ENCODE data around the gene MSLN.
A peak's percentile ranks its signal among the peaks of the same experiment; 100 is the strongest.

The MSLN gene

DNA sequence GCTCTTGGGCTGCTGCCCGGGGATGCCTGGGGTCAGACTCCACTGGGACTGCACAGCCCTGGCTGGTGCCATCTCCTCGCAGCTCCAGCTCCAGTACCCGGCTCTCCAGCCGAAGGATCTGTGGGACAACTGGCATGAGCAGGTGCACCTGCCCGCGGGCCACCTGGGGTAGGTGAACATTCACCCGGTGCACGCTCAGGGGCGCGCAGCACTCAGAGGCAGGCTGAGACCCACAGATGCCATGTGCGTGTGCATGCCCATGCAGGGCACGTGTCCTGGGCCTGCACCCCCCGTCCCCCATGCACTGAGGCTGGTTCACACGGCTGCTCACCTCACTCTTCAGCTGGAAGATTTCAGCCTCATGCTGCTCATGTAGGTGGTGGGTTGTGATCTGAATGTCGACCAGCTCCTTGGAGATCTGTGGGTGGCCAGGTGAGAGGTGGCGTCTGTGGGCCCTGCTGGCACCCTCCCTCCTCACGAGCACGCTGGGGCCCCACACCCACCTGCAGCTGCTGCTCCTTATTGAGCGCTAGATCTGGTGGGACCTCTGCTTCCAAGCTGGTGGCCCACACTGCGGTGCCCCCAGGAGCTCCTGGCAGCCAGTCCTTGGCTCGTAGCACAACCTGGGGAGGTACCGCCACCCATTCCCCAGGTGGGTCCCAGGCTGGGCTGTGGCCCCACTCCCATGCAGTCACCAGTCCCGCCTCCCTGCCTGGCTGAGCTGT is 34.9 kb upstream of the MSLN start:
- no peak overlapping the region for H3K27ac ChIP-seq (ENCODE audit: low read length)
- H3K27me3 ChIP-seq (ENCODE audit: insufficient read depth, low read length) = peaks cover 25% of the 10 kb centered on the region
- no peaks in the 10 kb centered on the region for H3K9me3 ChIP-seq (ENCODE audit: insufficient read depth, low read depth, low read length)
- H3K4me1 ChIP-seq (ENCODE audit: insufficient read depth, low read length) = no peaks in the 10 kb centered on the region
- H3K9ac ChIP-seq (ENCODE audit: low read depth, low read length) = no peak overlapping the region
- H3K4me3 ChIP-seq (ENCODE audit: low read length) = no peak overlapping the region
- H3K36me3 ChIP-seq (ENCODE audit: insufficient read depth, low read depth, low read length) = no peaks in the 10 kb centered on the region

GRCh38 chr16:726188-726437 is 34.4 kb upstream of the MSLN start:
- Histone ChIP-seq H3K4me3 (ENCODE audit: low read length) (peak overlapping the region; percentile 60; the same call in 1 of the 2 replicates), H3K9ac (ENCODE audit: low read depth, low read length) (no peak overlapping the region), H3K9me3 (ENCODE audit: insufficient read depth, low read depth, low read length) (no peaks in the 10 kb centered on the region), H3K4me1 (ENCODE audit: insufficient read depth, low read length) (no peaks in the 10 kb centered on the region), H3K27ac (ENCODE audit: low read length) (no peak overlapping the region), H3K27me3 (ENCODE audit: insufficient read depth, low read length) (peaks cover 25% of the 10 kb centered on the region), H3K36me3 (ENCODE audit: insufficient read depth, low read depth, low read length) (no peaks in the 10 kb centered on the region)

DNA sequence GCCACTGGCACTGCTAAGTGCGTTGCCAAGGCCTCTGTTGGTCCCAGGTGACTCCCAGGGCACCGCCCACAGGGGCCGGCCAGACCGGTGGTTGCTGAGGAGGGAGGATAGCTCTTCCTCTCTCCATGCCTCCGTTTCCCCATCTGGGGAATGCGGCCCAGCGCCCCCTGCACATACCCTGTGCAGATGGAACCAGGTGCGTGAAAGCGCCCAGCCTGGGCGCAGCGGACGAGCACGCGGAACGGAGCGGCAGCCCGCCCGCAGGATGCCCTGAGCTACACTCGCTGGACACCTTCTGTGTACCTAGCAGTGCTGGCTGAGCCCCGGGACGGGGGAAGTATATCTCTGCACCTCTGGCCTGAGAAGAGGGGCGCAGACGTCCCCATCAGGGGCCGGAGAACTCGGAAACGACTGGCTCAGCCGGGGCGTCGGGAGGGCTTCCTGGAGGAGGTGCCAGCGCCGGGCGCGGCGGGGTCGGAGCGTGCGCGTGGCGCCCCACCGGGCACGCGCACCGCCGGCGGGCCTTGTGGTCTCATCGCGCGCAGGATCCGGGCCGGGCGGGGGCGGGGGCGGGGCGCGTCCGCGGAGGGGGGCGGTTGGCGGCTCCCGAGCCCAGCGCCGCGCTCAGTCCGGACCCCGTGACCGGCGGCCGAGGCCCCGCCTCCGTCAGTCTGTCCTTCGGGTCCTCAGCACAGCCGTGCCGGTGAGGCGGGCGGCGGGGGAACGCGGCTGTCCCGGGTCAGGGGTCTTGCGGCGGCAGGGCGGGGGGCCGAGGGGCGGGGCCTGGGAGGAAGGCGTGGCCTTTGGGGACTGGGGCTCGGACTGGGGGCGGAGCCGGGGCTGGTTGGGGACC is 33.9 kb upstream of the MSLN start, which contains the start of the genes CCDC78 and HAGHL:
Gene CCDC78, minus strand, starts transcription at position 6 of the 853 bp plus-strand sequence. CDS start 76 bp downstream, outside the sequence.
Gene HAGHL, plus strand, starts transcription at position 669 of the 853 bp plus-strand sequence. CDS start 404 bp downstream, outside the sequence.
- H3K9me3 ChIP-seq (ENCODE audit: insufficient read depth, low read depth, low read length) = no peaks in the 10 kb centered on the region
- no peaks in the 10 kb centered on the region for H3K36me3 ChIP-seq (ENCODE audit: insufficient read depth, low read depth, low read length)
- H3K9ac ChIP-seq (ENCODE audit: low read depth, low read length) = peak within 1 kb of the TSS; percentile 15; the same call in 1 of the 2 replicates
- no peaks in the 10 kb centered on the region for H3K4me1 ChIP-seq (ENCODE audit: insufficient read depth, low read length)
- H3K4me3 ChIP-seq (ENCODE audit: low read length) = peak within 1 kb of the TSS; percentile 62
- H3K27ac ChIP-seq (ENCODE audit: low read length) = no peak within 1 kb of the TSS
- H3K27me3 ChIP-seq (ENCODE audit: insufficient read depth, low read length) = peaks cover 25% of the 10 kb centered on the region

- H3K36me3 ChIP-seq (ENCODE audit: insufficient read depth, low read depth, low read length) = no peaks in the 10 kb centered on the region; the same call in 1 of the 2 replicates
- peaks cover 25% of the 10 kb centered on the region for H3K27me3 ChIP-seq (ENCODE audit: insufficient read depth, low read length)
- no peaks in the 10 kb centered on the region for H3K9me3 ChIP-seq (ENCODE audit: insufficient read depth, low read depth, low read length)
- H3K4me3 ChIP-seq (ENCODE audit: low read length) = peak overlapping the region; percentile 62
- H3K27ac ChIP-seq (ENCODE audit: low read length) = no peak overlapping the region
- no peaks in the 10 kb centered on the region for H3K4me1 ChIP-seq (ENCODE audit: insufficient read depth, low read length)
- peak overlapping the region; percentile 15; the same call in 1 of the 2 replicates for H3K9ac ChIP-seq (ENCODE audit: low read depth, low read length)
These were observed 33.1 kb upstream of the MSLN start for GRCh38 chr16:727291-727977.

- H3K9me3 ChIP-seq (ENCODE audit: insufficient read depth, low read depth, low read length) = no peaks in the 10 kb centered on the region
- peak overlapping the region; percentile 63 for H3K4me3 ChIP-seq (ENCODE audit: low read length)
- peaks cover 25% of the 10 kb centered on the region for H3K27me3 ChIP-seq (ENCODE audit: insufficient read depth, low read length)
- no peaks in the 10 kb centered on the region for H3K4me1 ChIP-seq (ENCODE audit: insufficient read depth, low read length)
- peaks cover 2% of the 10 kb centered on the region for H3K36me3 ChIP-seq (ENCODE audit: insufficient read depth, low read depth, low read length)
- H3K9ac ChIP-seq (ENCODE audit: low read depth, low read length) = no peak overlapping the region
- H3K27ac ChIP-seq (ENCODE audit: low read length) = no peak overlapping the region
These were observed 32.2 kb upstream of the MSLN start for GRCh38 chr16:728131-728889.

DNA sequence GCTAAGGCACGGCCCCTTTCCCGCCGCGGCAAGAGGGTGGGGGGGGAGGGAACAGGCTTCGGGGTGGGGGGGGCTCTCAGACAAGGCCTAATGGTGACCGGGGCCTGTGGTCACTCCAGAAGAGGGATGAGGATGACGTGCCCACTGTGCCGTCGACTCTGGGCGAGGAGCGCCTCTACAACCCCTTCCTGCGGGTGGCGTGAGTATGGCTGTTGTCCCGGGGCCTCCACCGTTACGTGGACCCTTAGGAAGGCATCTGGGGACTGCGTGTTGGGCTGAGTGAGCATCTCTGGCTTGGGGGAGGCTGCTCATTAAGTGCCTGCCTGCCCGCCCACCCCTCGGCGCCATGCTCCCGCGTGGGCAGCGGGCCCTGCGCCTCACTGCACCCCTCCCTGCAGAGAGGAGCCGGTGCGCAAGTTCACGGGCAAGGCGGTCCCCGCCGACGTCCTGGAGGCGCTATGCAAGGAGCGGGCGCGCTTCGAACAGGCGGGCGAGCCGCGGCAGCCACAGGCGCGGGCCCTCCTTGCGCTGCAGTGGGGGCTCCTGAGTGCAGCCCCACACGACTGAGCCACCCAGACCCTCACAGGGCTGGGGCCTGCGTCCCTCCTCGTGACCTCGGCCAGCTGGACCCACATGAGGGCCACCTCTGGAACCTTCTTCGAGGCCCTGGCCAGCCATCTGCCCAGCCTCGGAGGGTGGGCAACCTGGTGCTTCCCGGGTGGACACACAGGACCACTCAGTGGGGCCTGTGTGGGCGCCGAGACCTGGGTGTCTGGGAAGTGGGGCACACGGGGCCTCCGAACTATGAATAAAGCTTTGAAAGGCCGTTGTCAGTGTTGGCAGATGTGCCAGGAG is 31.4 kb upstream of the MSLN start:
- H3K4me1 ChIP-seq (ENCODE audit: insufficient read depth, low read length) = no peaks in the 10 kb centered on the region
- no peak overlapping the region for H3K9ac ChIP-seq (ENCODE audit: low read depth, low read length)
- H3K4me3 ChIP-seq (ENCODE audit: low read length) = peak overlapping the region; percentile 63; the same call in 1 of the 2 replicates
- peaks cover 25% of the 10 kb centered on the region for H3K27me3 ChIP-seq (ENCODE audit: insufficient read depth, low read length)
- no peaks in the 10 kb centered on the region for H3K9me3 ChIP-seq (ENCODE audit: insufficient read depth, low read depth, low read length)
- no peak overlapping the region for H3K27ac ChIP-seq (ENCODE audit: low read length)
- H3K36me3 ChIP-seq (ENCODE audit: insufficient read depth, low read depth, low read length) = peaks cover 5% of the 10 kb centered on the region

DNA sequence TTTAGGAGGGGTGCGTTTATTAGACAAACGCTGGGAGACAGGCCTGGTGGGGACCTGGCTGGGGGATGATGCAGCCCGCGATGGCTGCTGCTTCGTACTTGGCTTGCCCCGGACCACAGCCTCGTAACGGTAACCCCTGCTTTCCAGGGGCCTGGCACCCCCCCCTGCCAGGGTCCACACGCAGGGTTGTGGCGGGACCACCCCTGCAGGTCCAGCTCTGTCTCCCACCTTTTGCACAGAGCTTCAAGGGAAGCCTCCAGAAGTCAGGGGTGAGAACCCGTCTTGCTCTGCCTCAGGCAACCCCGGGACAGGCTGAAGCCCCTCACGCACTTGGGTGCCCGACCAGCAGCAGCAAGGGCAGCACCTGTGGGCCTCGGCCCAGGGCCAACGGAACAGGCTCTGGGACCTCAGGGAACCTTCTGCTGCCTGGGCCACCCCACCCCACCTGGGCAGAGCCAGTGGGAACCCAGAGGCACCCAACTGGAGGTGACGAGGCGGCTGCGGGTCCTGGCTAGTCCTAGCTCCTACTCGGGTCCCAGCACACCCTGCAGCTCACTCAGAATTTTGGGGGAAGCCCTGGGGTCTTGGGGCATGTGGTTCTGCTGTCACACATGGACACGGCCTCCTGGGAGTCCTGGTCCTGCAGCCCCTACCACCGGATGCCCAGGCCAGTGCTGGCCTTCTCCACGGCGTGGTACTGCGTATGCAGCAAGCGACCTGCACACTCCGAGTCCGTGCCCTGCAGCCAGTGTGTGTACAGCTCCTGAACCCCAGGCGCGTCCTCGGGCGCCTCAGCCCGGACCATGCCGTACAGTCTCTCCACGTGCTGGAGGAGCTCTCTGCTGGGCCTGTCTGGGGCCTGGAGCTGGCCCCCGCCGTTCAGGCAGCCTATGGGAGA is 30.5 kb upstream of the MSLN start:
- Histone ChIP-seq H3K27ac (ENCODE audit: low read length) (no peak overlapping the region), H3K36me3 (ENCODE audit: insufficient read depth, low read depth, low read length) (peaks cover 5% of the 10 kb centered on the region), H3K9ac (ENCODE audit: low read depth, low read length) (no peak overlapping the region), H3K27me3 (ENCODE audit: insufficient read depth, low read length) (peaks cover 23% of the 10 kb centered on the region), H3K9me3 (ENCODE audit: insufficient read depth, low read depth, low read length) (no peaks in the 10 kb centered on the region), H3K4me3 (ENCODE audit: low read length) (no peak overlapping the region), H3K4me1 (ENCODE audit: insufficient read depth, low read length) (no peaks in the 10 kb centered on the region)

DNA sequence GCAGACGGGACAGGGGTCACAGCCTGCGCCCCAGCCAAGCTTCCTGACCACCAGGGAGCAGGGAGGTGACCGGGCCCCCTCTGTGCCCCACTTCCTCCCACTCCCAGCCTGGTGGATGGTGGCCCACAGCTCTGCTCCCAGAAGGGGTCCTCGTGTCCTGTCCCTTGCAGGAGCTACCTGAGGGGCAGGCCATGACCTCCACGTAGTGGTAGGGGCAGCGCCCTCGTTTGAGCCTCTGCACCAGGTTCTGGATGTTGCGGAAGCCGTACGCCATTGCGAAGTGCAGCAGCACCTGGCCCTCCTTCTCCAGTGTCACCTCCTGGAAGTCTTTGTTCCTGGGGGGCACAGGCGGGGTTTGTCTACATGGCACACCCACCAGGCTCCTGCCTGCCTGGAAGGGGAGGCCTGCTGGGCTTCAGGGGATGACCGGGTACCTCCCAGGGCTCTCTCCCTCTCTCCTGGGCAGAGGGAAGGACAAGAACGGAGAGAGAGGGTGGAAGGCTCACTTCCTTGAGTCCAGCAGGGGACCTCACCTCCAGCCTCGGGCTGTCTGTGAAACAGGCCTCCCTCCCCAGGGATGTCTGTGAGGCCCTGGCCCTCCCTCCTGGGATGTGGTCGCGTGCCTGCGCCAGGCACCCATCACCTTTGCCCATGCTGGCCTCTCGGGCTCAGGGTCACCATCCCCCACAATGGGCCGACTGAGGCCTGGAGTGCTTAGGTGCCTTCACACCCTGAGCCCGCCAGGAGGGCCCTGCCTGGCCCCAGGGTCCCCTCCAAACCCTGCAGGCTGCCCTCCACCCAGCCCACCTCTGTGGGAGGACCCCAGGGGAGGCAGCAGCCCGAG is 29.6 kb upstream of the MSLN start:
- H3K36me3 ChIP-seq (ENCODE audit: insufficient read depth, low read depth, low read length) = peaks cover 5% of the 10 kb centered on the region
- no peaks in the 10 kb centered on the region for H3K9me3 ChIP-seq (ENCODE audit: insufficient read depth, low read depth, low read length)
- no peak overlapping the region for H3K4me3 ChIP-seq (ENCODE audit: low read length)
- peaks cover 15% of the 10 kb centered on the region for H3K27me3 ChIP-seq (ENCODE audit: insufficient read depth, low read length)
- H3K9ac ChIP-seq (ENCODE audit: low read depth, low read length) = no peak overlapping the region
- no peak overlapping the region for H3K27ac ChIP-seq (ENCODE audit: low read length)
- H3K4me1 ChIP-seq (ENCODE audit: insufficient read depth, low read length) = no peaks in the 10 kb centered on the region

GRCh38 chr16:732332-732731 is 28.2 kb upstream of the MSLN start:
- no peak overlapping the region for H3K9ac ChIP-seq (ENCODE audit: low read depth, low read length)
- H3K36me3 ChIP-seq (ENCODE audit: insufficient read depth, low read depth, low read length) = peaks cover 15% of the 10 kb centered on the region

More at GRCh38 chr16:732332-732731, 28.2 kb upstream of the MSLN start:
- Histone ChIP-seq H3K27ac (ENCODE audit: low read length) (no peak overlapping the region), H3K27me3 (ENCODE audit: insufficient read depth, low read length) (peaks cover 5% of the 10 kb centered on the region), H3K4me1 (ENCODE audit: insufficient read depth, low read length) (no peaks in the 10 kb centered on the region), H3K4me3 (ENCODE audit: low read length) (no peak overlapping the region), H3K9me3 (ENCODE audit: insufficient read depth, low read depth, low read length) (no peaks in the 10 kb centered on the region)
